Heart left ventricle (tissue), 13 donors: ENCODE data around the gene STN1.

Source experiments
- CTCF ChIP-seq, 12 donors: fragments of 200-600 bp; sonication (generic) in 4 of 12; IDR thresholded peaks; one replicate each; pipeline versions ENCODE4 v1.5.0 to v1.8.0; 2018 to 2022; ENCODE audit warnings: antibody characterized with exemption in 12 of 12, mild to moderate bottlenecking in 5 of 12
- POLR2A ChIP-seq, 2 donors: fragments of 450-650 bp; IDR thresholded peaks; one replicate each; pipeline ENCODE4 v1.6.1; 2017; ENCODE audit warnings: antibody characterized with exemption in 2 of 2, mild to moderate bottlenecking in 2 of 2, moderate library complexity in 2 of 2
- donor health status: ischemic (EF 13 %, LVEDD 7.1; RV severe dilation, severe dysfunction).
- donor health status: DM: no; HTN: yes; CAD: no.
- donor health status: DM: no; HTN: no; CAD: no.
- donor health status: ischemic (EF 25% LVEDD 6.9; RV normal size, moderate dysfunction).
- donor health status: ischemic (EF 25% LVEDD 5.7; RV mildly dilated, moderate dysfunction).
- donor health status: ischemic (EF 35%, LVEDD 5.7; RV mildly dilated, moderate dysfunction).
- donor health status: nonischemic (EF 11% LVEDD 7.7; RV severe dilation, severe dysfunction).
- donor health status: DM: yes; HTN: yes; CAD: no.
- donor health status: PGD.
- donor health status: ischemic (EF 29% LVEDD 5.4; RV normal size, mild dysfunction).
- donor health status: nonischemic (EF 23%, LVEDD 6.1; RV moderate dilation, normal function).

- TF ChIP-seq CTCF (IDR thresholded peaks at IDR 0.05) = no peak
- TF ChIP-seq POLR2A (IDR thresholded peaks at IDR 0.05) = no peak
Measured at GRCh38 chr10:103879409-103879808, 38.6 kb downstream of the STN1 start.
